ENCODE measurements around the gene PKDCC.
"Not testable (repeated sequence)": the region's sequence is repeated elsewhere in the genome, so short reads cannot be mapped to it uniquely, and the experiment has no call there.

PKDCC gene

DNA sequence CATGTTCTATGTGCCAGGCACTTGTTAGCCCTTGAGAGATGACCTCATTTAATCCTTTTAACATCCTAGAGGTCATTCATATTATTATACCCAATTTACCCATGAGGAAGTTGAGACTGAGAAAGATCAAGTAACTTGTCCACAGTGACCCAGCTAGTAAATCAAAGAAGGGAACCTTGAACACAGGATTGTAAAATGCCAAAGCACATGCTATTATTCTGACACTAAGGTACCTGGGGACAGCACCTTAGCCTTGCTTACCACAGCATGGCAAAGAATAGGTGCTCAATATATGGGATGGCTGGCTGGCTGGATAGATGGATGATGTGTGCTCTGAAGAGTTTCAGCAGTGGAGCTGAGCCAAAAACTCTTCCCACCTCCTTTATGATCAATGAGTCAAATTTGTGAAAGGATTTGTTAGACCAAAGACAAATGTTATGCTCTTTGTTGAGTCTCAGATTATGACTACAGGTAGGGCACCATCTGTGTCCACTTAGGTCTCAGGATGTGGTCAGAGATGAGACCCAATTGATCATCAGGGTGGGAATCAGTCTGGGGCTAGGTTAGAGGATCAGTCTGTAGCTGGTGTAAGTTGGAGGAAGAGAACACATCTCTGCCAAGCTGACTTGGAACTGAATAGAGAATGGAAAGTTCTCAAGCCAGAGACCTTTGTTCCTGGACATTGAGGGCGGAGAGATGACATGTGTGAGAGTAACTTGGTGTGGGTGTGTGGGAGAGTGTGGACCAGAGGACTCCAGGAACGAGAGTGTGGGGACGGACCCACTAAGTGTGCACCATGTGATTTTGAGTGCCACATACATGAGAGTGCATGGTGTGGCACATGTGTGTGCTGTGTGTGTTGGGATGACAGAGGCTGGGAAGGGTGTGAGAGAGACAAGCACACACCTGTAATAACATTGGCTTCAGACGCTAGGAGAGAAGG is 16.3 kb upstream of the PKDCC start:
- DNase-seq, result no peak

DNA sequence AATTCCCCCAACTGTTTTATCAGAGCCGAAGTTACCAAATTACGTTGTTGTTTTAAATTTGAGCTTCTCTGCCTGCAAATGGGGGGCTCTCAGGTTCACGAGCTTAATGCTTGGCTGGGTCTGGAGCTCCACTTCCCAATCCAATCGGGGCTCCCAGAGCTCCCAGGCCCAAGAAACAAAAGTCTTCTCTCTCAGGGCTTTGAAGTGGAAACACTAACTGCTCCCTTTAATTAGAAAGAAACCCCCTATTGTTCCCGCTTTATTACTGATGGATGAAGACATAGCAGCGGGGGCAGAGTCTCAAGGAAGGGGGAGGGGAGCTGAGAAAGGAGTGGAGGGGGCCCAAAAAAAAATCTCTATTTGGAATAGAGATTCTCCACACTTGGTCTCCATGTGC is 15.6 kb upstream of the PKDCC start:
- no peak for DNase-seq

GRCh38 chr2:42032745-42033144 is 15.1 kb upstream of the PKDCC start:
- no peak for DNase-seq

- DNase-seq, result not testable (repeated sequence)
These were observed 13.7 kb upstream of the PKDCC start for GRCh38 chr2:42034096-42034495.

- DNase-seq, result no peak
These were observed 12.6 kb upstream of the PKDCC start for GRCh38 chr2:42035241-42035640.

GRCh38 chr2:42036413-42036812 is 11.4 kb upstream of the PKDCC start:
- no peak for DNase-seq

- no peak for DNase-seq
These were observed 10.9 kb upstream of the PKDCC start for GRCh38 chr2:42036940-42037339.

DNA sequence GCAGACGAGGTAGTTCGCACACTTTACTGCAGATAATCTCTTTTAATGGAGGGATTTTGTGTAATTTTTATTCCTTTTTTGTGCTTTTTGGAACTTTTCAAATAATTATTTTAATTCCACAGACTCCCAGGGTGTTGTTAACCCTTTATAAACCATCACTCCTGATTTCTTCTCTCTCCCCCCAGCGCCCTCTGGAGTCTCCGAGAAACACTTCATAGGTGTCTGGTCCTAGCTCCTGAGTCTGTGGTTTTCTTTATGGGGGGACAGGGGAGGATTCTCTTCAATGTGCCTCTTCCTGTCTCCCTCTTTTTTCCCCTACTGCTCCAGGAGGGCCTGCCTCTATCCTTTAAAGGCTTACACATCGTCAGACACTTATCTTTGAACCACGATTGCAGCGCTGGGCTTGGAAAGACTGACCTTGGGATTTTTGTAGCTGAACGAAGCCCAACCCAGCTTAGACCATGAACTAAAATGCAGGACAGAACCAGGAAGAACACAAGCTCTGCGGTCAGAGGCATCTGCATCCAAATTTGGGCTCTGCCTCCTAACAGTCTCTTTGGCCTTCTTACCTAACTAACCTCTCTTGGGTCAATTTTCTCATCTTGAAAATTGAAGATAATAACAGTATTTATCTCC is 7.1 kb upstream of the PKDCC start:
- no peak for DNase-seq

- no peak for DNase-seq
These were observed 6.3 kb upstream of the PKDCC start for GRCh38 chr2:42041377-42042127.

- no peak for DNase-seq
These were observed 5.0 kb upstream of the PKDCC start for GRCh38 chr2:42042631-42043355.

DNA sequence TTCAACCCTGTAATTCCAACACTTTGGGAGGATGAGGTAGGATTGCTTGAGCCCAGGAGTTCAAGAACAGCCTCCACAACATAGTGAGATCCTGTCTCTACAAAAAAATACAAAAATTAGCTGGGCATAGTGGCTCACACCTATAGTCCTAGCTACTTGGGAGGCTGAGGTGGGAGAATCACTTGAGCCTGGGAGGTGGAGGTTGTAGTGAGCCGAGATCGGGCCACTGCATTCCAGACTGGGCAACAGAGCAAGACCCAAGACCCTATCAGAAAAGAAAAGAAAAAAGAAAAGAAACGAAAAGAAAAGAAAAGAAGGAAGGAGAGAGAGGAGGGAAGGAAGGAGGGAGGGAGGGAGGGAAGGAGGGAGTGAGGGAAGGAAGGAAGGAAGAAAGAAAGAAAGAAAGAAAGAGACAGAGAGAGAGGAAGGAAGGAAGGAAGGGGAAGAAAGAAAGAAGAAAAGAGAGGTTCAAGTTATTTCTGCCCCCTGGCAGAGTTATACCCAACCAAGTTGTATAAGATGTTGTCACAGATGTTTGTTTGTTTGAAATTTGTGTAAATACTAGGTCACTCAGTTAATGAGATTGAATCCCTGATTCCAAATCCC is 3.9 kb upstream of the PKDCC start:
- no peak for DNase-seq

GRCh38 chr2:42044939-42045338 is 2.9 kb upstream of the PKDCC start:
- DNase-seq, result no peak

GRCh38 chr2:42045352-42045751 is 2.5 kb upstream of the PKDCC start:
- no peak for DNase-seq

DNA sequence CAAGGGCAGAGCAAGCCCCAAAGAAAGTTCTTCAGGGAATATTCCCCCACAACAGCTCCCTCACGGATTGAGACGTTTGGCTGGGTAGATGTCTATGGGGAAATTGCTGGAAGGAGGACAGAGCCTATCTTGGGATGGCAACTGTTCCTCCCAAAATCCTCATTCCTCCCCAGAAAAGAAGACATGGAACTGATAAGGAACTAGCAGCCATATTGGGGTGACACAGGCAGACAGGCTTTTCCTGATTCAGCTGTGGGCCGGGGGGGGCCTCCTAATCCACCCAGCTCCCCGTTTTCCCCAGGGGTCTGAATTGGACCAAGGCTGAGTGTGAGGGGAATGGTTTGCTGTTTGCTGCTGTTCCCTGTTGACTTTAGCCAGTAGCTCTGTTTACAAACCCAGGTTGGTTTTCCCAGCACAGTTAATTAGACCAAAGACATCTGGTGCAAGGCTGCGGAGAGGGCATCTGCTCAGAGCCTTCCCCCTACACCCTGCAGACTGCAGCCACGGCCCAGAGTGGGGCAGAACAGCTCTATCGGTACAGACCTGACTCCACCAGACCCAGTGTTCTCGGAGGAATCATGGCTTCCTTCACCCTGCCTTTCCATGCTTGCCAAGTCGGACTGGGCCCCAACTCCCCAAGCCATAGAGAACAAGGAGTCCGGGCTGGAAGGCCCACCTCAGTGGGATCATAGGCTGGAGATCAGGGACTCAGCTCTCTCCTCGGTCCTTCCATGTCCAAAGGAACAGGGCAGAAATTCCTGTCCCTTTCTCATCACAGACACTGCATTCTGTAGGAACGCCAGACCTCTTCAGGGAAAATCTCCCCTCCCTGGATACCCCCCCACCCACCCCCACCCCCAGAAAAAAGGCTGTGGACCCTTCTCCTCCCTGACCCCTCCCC is 1.7 kb upstream of the PKDCC start:
- DNase-seq, result no peak

DNA sequence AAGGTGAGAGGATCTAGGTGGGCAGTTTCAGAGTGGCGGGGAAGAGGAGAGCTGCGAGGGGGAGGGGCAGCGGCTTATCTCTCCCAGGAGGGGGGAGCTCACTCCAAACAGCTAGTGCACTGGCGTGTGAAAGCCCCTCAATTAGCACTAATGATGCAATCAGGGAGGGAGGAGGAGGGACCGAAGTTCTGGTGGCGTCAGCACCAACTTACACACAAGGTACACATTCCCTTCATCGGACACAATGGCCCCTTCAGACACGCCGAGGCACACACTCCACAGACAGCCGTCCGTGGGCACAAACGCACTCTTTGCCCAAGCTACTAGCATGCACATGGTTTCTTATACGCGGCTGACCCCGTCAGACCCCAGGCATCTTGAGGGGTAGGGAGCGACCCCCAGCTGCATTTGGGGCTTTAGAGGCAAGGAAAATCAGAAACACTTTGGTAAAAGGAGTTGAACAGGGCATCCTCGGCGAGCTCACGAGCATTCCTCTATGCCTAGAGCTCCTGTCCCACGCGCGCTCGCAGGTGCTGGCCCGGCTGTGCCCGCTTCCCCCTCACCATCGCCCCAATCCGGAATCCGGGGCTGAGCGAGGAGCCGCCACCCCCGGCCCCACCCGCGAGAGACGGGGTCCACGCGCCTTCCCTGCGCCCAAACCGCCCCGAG is 868 bp upstream of the PKDCC start:
- no peak for DNase-seq

DNA sequence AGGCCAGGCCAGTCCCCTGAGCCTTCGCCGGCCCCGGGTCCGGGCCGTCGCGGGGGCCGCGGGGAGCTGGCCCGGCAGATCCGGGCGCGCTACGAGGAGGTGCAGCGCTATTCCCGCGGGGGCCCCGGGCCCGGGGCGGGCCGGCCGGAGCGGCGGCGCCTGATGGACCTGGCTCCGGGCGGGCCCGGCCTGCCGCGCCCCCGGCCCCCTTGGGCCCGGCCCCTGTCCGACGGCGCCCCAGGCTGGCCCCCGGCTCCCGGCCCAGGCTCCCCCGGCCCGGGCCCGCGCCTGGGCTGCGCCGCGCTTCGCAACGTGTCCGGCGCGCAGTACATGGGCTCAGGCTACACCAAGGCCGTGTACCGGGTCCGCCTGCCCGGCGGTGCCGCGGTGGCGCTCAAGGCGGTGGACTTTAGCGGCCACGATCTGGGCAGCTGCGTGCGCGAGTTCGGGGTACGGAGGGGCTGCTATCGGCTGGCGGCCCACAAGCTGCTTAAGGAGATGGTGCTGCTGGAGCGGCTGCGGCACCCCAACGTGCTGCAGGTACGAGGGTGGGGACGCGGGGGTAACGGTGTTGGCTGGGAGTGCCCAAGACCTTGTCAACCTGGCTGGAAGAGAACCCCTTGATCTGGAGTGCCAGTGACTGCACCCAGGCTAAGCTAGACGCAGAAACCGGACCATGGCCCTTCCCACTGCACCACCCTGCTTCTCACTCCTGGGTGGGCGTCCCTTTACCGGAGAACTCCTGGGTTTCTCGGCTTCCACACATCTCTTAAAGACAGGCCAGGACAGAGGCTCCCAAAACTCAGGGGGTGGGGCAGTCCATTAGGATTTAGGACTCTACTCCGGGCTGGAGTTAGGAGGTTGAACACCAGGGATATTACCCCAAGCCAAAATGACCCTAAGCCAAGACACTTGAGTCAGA is 739 bp downstream of the PKDCC start:
- no peak for DNase-seq

DNA sequence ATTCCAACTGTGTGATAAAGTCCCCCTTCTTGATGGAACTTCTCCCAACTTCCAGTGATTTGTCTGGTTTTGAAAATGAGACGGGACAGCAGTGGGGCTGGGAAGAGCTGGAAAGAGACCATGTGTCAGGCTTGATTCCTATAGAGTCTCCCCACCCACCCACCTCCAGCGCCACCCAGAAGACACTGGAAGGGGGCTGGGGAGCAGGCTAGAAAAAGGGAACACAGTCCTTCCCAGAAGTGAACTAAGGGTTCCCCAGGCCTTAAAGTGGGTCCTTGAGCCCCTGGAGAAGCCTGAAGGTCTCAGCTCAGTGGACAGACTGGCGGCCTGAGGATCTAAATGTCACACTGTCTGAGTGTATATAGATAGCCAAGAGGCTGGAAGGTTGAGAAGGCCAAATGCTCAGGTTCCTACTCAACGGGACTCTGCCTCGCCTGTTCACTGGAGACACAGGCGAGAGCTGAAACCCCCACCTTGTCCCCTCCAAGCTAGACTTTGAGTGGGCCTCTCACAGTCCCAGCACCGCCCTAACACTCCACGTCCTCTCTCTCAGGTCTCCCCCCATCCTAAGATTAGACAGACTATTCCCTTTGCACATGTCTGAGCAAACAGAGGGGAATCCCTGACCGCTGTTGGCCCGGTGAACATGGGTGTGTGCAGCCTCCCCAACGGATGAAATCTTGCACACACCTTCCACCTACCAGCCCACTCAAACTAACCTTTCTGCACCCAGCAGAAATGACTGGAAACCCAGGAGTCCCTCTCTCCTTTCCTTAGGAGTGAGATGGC is 1.6 kb downstream of the PKDCC start:
- DNase-seq, result no peak

- no peak for DNase-seq
These were observed 2.3 kb downstream of the PKDCC start for GRCh38 chr2:42050010-42050702.
